Gastrocnemius medialis (tissue), 4 donors: ENCODE measurements around the gene FKTN. TPM values are rescaled to one million over a fixed set of nuclear protein-coding genes. Genes with fewer than 3 reads are reported as not detected.

Experiments used
- ATAC-seq, 2 donors: fragments of 150-250 bp; one replicate each; pipeline ENCODE4 v1.9.1; 2016
- DNase-seq, 2 donors: peaks; one replicate each; pipeline ENCODE4 v3.0.0-alpha.2; 2019
- H3K27ac ChIP-seq, 4 donors: fragments of 200-600 bp; sonication (generic); 1 replicate in 1 of 4; 2 replicates in 3 of 4; pipeline ENCODE4 v1.5.1; 2016 to 2018; ENCODE audit warnings: mild to moderate bottlenecking in 2 of 4, moderate library complexity in 1 of 4
- H3K27me3 ChIP-seq, 3 donors: fragments of 200-600 bp; sonication (generic) in 2 of 3; 1 replicate in 1 of 3; 2 replicates in 2 of 3; pipeline versions ENCODE4 v1.5.1 to v1.6.0; 2016 to 2019; ENCODE audit warnings: mild to moderate bottlenecking in 1 of 3, moderate library complexity in 1 of 3
- H3K36me3 ChIP-seq, 2 donors: fragments of 200-600 bp; sonication (generic) in 1 of 2; one replicate each; pipeline ENCODE4 v1.5.1; 2017 to 2018
- H3K4me1 ChIP-seq, 2 donors: fragments of 200-600 bp; sonication (generic) in 1 of 2; one replicate each; pipeline ENCODE4 v1.5.1; 2016 to 2017; ENCODE audit warnings: mild to moderate bottlenecking in 2 of 2
- H3K4me3 ChIP-seq, 4 donors: fragments of 200-600 bp; sonication (generic) in 3 of 4; 1 replicate in 1 of 4; 2 replicates in 3 of 4; pipeline ENCODE4 v1.5.1; 2016 to 2019; ENCODE audit warnings: mild to moderate bottlenecking in 2 of 4
- H3K9me3 ChIP-seq, 3 donors: fragments of 200-600 bp; sonication (generic) in 2 of 3; 1 replicate in 1 of 3; 2 replicates in 2 of 3; pipeline ENCODE4 v1.5.1; 2016 to 2019
- POLR2A ChIP-seq, 2 donors: fragments of 450-650 bp; IDR thresholded peaks; one replicate each; pipeline ENCODE4 v1.6.1; 2017; ENCODE audit warnings: antibody characterized with exemption in 2 of 2, mild to moderate bottlenecking in 2 of 2, moderate library complexity in 2 of 2
- in situ Hi-C, 4 donors: fragments of 200-750 bp; cut with MboI; loops; one replicate each; pipeline versions ENCODE4 v1.15.0 to v1.8.0; 2017; ENCODE audit warnings: low sequenced_read_pairs in 4 of 4
- intact Hi-C: fragments of 100-400 bp; cut with DNase I; formaldehyde crosslinking; loops from one replicate; pipeline ENCODE4 v1.15.1; 2023; ENCODE audit warnings: low total_unique reads
- total RNA-seq, 4 donors: library from RNA; depleted of rRNA; stranded (reverse); fragments of >200 nt; gene quantifications; one replicate each; pipeline versions ENCODE4 v1.1.0 to v1.2.3, GENCODE V29; 2016
- TF ChIP-seq, protein P1 (sequence below), 5 experiments: fragments of 450-650 bp in 3 of 5; fragments of 200-600 bp in 2 of 5; sonication (generic) in 2 of 5; IDR thresholded peaks in 4 of 5; conservative IDR thresholded peaks in 1 of 5; 1 replicate in 4 of 5; 2 replicates in 1 of 5; pipeline ENCODE4 v1.5.1; 2016 to 2019; ENCODE audit warnings: antibody characterized with exemption in 5 of 5, mild to moderate bottlenecking in 3 of 5, moderate library complexity in 3 of 5

Gene FKTN
- total RNA-seq, 4 donors from 2014 or later, result 3.2 to 7.7 (median 6.1) TPM

DNA sequence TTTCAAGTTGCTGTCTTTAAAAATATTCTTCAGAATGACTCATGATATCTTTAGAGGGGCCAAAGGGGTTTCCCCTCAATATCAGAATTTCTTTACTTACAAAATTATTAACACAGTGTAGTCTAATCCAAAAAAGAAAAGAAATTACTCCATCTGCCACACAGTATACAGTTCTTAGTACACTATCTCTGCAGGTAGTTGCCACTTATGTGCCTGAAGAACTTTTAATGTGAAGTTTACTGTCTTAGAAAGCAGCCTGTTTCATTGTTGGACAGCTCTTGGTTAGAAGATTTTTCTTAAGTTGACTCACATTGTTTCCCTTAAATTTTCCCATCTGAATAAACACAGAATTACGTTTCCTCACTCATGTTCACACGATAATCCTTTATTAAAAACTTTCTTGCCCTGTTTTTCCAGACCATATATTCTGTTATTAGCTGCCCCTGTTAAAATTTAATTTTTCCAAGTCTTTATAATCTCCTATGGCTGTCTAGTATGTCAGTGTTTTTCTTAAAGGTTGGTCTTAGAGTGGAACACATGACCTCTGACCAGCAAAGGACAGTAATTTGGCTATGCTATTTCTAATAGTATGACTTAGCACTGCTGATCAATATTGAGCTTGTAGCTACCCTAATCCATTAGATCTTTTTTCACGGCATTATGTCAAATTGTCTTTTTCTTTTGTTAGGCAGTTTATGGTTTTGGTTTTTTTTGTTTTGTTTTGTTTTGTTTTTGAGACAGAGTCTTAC lies 21.8 kb upstream of the FKTN start:
- Histone ChIP-seq H3K9me3 (no peaks in the 10 kb centered on the region), H3K27ac (no peak overlapping the region), H3K36me3 (peaks cover 0 to 13% of the 10 kb centered on the region in 2 donors), H3K27me3 (no peaks in the 10 kb centered on the region), H3K4me3 (no peak overlapping the region), H3K4me1 (no peaks in the 10 kb centered on the region)
- no peak for ATAC-seq
- in situ Hi-C loops, result no loop called here
- no peak for TF ChIP-seq POLR2A (IDR thresholded peaks at IDR 0.05)
- TF ChIP-seq, protein P1, sequence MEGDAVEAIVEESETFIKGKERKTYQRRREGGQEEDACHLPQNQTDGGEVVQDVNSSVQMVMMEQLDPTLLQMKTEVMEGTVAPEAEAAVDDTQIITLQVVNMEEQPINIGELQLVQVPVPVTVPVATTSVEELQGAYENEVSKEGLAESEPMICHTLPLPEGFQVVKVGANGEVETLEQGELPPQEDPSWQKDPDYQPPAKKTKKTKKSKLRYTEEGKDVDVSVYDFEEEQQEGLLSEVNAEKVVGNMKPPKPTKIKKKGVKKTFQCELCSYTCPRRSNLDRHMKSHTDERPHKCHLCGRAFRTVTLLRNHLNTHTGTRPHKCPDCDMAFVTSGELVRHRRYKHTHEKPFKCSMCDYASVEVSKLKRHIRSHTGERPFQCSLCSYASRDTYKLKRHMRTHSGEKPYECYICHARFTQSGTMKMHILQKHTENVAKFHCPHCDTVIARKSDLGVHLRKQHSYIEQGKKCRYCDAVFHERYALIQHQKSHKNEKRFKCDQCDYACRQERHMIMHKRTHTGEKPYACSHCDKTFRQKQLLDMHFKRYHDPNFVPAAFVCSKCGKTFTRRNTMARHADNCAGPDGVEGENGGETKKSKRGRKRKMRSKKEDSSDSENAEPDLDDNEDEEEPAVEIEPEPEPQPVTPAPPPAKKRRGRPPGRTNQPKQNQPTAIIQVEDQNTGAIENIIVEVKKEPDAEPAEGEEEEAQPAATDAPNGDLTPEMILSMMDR (IDR thresholded peaks at IDR 0.05 in 4 of 5, conservative IDR thresholded peaks at IDR 0.05 in 1 of 5), result no peak
- intact Hi-C loops, result no loop called here
- DNase-seq, result no peak

DNA sequence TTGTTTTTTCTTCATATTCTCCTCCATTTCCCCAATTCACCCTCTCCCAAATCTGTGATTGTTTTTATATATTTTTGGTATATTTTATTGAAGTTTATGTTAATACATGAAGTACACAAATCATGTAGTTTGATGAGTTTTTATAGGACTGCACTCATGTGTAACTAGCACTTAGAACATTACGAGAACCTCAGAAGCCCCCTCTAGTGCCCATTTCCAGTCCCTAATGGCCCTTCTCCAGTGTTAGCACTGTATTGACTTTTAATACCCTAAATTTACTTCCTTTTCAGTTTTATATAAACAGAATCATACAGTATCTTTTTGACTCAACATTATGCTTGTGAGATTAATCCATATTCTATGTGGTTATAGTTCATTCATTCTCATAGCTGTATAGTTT lies 18.5 kb upstream of the FKTN start:
- H3K4me1 ChIP-seq, result no peaks in the 10 kb centered on the region
- in situ Hi-C loops (no loop called here), intact Hi-C loops (no loop called here)
- DNase-seq (no peak), ATAC-seq (no peak)
- no peak overlapping the region for H3K27ac ChIP-seq
- no peak overlapping the region for H3K4me3 ChIP-seq
- TF ChIP-seq POLR2A (IDR thresholded peaks at IDR 0.05), result no peak
- TF ChIP-seq, protein P1 (IDR thresholded peaks at IDR 0.05 in 4 of 5, conservative IDR thresholded peaks at IDR 0.05 in 1 of 5), result no peak
- H3K36me3 ChIP-seq, result peaks cover 0 to 8% of the 10 kb centered on the region in 2 donors
- no peaks in the 10 kb centered on the region for H3K9me3 ChIP-seq
- no peaks in the 10 kb centered on the region for H3K27me3 ChIP-seq

DNA sequence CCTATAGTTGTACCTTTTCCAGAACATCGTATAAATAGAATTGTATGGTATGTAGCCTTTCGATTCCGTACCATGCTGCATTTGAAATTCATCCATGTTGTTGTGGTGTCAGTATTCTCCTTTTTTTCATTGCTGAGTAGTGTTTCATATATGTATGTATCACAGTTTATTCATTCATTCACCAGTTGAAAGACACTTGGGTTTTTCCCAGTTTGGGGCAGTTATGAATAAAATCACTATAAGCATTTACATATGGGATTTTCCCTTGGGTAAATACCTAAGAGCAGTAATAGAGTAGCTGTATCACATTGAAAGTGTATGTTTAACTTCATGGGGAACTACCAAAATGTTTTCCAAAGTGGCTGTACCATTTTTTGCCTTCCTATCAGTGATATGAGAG lies 16.1 kb upstream of the FKTN start:
- TF ChIP-seq, protein P1 (IDR thresholded peaks at IDR 0.05 in 4 of 5, conservative IDR thresholded peaks at IDR 0.05 in 1 of 5), result no peak
- TF ChIP-seq POLR2A (IDR thresholded peaks at IDR 0.05), result no peak
- no peak overlapping the region for H3K4me3 ChIP-seq
- peaks cover 0 to 6% of the 10 kb centered on the region in 2 donors for H3K36me3 ChIP-seq
- ATAC-seq (no peak), DNase-seq (no peak)
- H3K27ac ChIP-seq, result no peak overlapping the region
- intact Hi-C loops, result no loop called here
- H3K9me3 ChIP-seq, result no peaks in the 10 kb centered on the region
- no peaks in the 10 kb centered on the region for H3K27me3 ChIP-seq
- no peaks in the 10 kb centered on the region for H3K4me1 ChIP-seq
- in situ Hi-C loops, result no loop called here

DNA sequence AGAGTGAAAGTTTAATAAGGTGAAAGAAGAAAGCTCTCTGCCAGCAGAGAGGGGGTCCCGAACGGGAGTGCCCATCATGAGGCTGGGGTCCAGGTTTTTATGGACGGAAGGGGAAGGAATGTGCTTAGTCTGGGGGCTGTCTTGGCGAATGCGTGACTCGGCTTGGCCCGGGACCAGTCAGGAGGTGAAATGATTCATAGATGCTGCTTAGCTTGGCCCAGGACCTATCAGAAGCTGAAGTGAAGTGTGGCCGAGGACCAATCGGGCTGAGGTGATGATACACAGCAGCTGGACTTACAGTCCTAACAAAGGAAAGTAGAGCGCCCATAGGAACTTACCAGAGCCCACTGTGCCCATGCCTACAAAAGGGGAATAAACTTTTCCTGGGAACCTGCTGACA lies 3.9 kb upstream of the FKTN start:
- H3K27me3 ChIP-seq, result no peaks in the 10 kb centered on the region
- H3K4me1 ChIP-seq, result peaks cover 6 to 14% of the 10 kb centered on the region in 2 donors
- in situ Hi-C loops (loop anchor here in 1 of 4 donors (25.0 kb wide), 1 partner anchor 92 kb away; no protein-coding TSS in a partner anchor), intact Hi-C loops (loop anchor here (10.0 kb wide), 1 partner anchor 109 kb away; the partner anchor contains the start of gene FSD1L)
- H3K4me3 ChIP-seq, result no peak overlapping the region
- H3K27ac ChIP-seq, result no peak overlapping the region
- no peaks in the 10 kb centered on the region for H3K36me3 ChIP-seq
- TF ChIP-seq POLR2A (IDR thresholded peaks at IDR 0.05), result no peak
- TF ChIP-seq, protein P1 (IDR thresholded peaks at IDR 0.05 in 4 of 5, conservative IDR thresholded peaks at IDR 0.05 in 1 of 5), result no peak
- no peaks in the 10 kb centered on the region for H3K9me3 ChIP-seq
- ATAC-seq (no peak), DNase-seq (no peak)
